ENCODE data around the gene C9orf57. TPM values are rescaled to one million over a fixed set of nuclear protein-coding genes. Genes with fewer than 3 reads are reported as not detected.

C9orf57 gene
- total RNA-seq, 1 experiment from 2014 or later, result not detected

- no peak overlapping the region for H2AK5ac ChIP-seq (ENCODE audit: insufficient read length, low read length)
- no peaks in the 10 kb centered on the region for H4K20me1 ChIP-seq (ENCODE audit: control insufficient read depth, insufficient read depth, insufficient read length)
- H2AFZ ChIP-seq (ENCODE audit: low read length), result no peak overlapping the region
- no peak overlapping the region for H3K4me2 ChIP-seq (ENCODE audit: insufficient read depth, insufficient read length, low read length)
- no peaks in the 10 kb centered on the region for H3K9me3 ChIP-seq (ENCODE audit: control insufficient read depth, low read depth, low read length)
- H2BK120ac ChIP-seq (ENCODE audit: low read depth, low read length, poor library complexity, severe bottlenecking), result no peak overlapping the region
- Mint-ChIP-seq H3K4me3 (no peak overlapping the region), H3K4me1 (peaks cover 6 to 29% of the 10 kb centered on the region in 2 experiments), H3K36me3 (ENCODE audit: insufficient read depth in 1 of 3, low read depth in 3 of 3) (peaks cover 3 to 4% (median 4%) of the 10 kb centered on the region in 3 experiments; a peak in 6 of 7 replicates), H3K9me3 (peaks cover 11 to 12% of the 10 kb centered on the region in 2 experiments), H3K27ac (peak overlapping the region in 1 of 3 experiments; percentile 78; a peak in 1 of 7 replicates), H3K27me3 (ENCODE audit: low read depth) (peaks cover 2% of the 10 kb centered on the region; the same call in 1 of the 2 replicates)
- H3K4ac ChIP-seq (ENCODE audit: low read depth, low read length), result no peak overlapping the region
- no peaks in the 10 kb centered on the region for H3K4me1 ChIP-seq (ENCODE audit: insufficient read depth, low read length)
- no peak overlapping the region for H3K9ac ChIP-seq (ENCODE audit: extremely low read depth, insufficient read length, low read length)
- H4K5ac ChIP-seq (ENCODE audit: insufficient read length, low read depth, low read length), result no peak overlapping the region
- no peak overlapping the region for H4K8ac ChIP-seq (replicated peaks; ENCODE audit: insufficient read length, low read depth, low read length)
- no peaks in the 10 kb centered on the region for H3K79me2 ChIP-seq (ENCODE audit: insufficient read depth, low read length)
- DNase-seq, result no peak
- H3K23me2 ChIP-seq (ENCODE audit: insufficient read length, low read depth, low read length, poor library complexity, severe bottlenecking), result no peaks in the 10 kb centered on the region
- no peak overlapping the region for H3K56ac ChIP-seq (ENCODE audit: insufficient read length, low read depth, low read length)
- H3K79me1 ChIP-seq (ENCODE audit: insufficient read depth, low read depth, low read length, poor library complexity, severe bottlenecking), result no peaks in the 10 kb centered on the region
- WGBS (ENCODE audit: extremely low coverage, insufficient read length, low lambda C conversion rate), result no CpG with 5 or more reads among the region's 5 CpGs
- no peak overlapping the region for H4K91ac ChIP-seq (ENCODE audit: insufficient read length, low read depth, low read length)
- no peak overlapping the region for H3K18ac ChIP-seq (ENCODE audit: insufficient read length, low read depth, low read length)
- TF ChIP-seq CTCF (conservative IDR thresholded peaks at IDR 0.05), result no peak
- no peaks in the 10 kb centered on the region for H3K27me3 ChIP-seq (ENCODE audit: insufficient read depth, low read length)
- H2BK15ac ChIP-seq (ENCODE audit: low read depth, low read length), result no peak overlapping the region
- H3K23ac ChIP-seq (ENCODE audit: insufficient read length, low read depth, low read length), result no peak overlapping the region
- no peak overlapping the region for H3K14ac ChIP-seq (ENCODE audit: insufficient read depth, low read length)
- no peak overlapping the region for H2BK5ac ChIP-seq (ENCODE audit: insufficient read length, low read length)
- H2BK20ac ChIP-seq (ENCODE audit: low read depth, low read length, poor library complexity, severe bottlenecking), result no peak overlapping the region
- no peak overlapping the region for H3T11ph ChIP-seq (ENCODE audit: low read length)
- no peak overlapping the region for H3K27ac ChIP-seq (ENCODE audit: insufficient read length, low read depth, low read length)
- H2BK12ac ChIP-seq (ENCODE audit: insufficient read length, low read depth, low read length), result no peak overlapping the region
These were observed 53.9 kb downstream of the C9orf57 start for GRCh38 chr9:72006501-72006900.
